DOHH2 (cell line): Measurements from ENCODE around the gene SIGLEC12.

Experiments
- H3F3A ChIP-seq: fragments of 200-600 bp; sonication (generic), shearing (Covaris generic); 2 replicates; pipeline ENCODE4 v1.6.0; 2016; ENCODE audit warnings: antibody characterized with exemption, mild to moderate bottlenecking; ENCODE audit not compliant: control insufficient read depth, insufficient read depth
- H3K27ac ChIP-seq: fragments of 200-600 bp; sonication (generic); 2 replicates; pipeline ENCODE4 v1.5.1; 2014; ENCODE audit warnings: low read depth, mild to moderate bottlenecking, low read length, moderate library complexity
- H3K27me3 ChIP-seq: fragments of 200-600 bp; sonication (generic); 2 replicates; pipeline ENCODE4 v1.6.1; 2014; ENCODE audit warnings: mild to moderate bottlenecking, low read length, mixed read lengths; ENCODE audit not compliant: control insufficient read depth
- H3K36me3 ChIP-seq: fragments of 200-600 bp; sonication (generic); 2 replicates; pipeline ENCODE4 v1.6.1; 2014; ENCODE audit warnings: mild to moderate bottlenecking, low read length, moderate library complexity, mixed read lengths; ENCODE audit not compliant: control insufficient read depth
- H3K4me1 ChIP-seq: fragments of 200-600 bp; sonication (generic); 2 replicates; pipeline ENCODE4 v1.6.1; 2014; ENCODE audit warnings: mild to moderate bottlenecking, low read length, mixed read lengths; ENCODE audit not compliant: control insufficient read depth
- H3K4me2 ChIP-seq: fragments of 200-600 bp; sonication (generic); 2 replicates; pipeline ENCODE4 v1.6.0; 2014; ENCODE audit warnings: mild to moderate bottlenecking, low read length, moderate library complexity
- H3K4me3 ChIP-seq: fragments of 200-600 bp; sonication (generic); 2 replicates; pipeline ENCODE4 v1.5.1; 2014; ENCODE audit warnings: mild to moderate bottlenecking, low read length, mixed read lengths
- H3K79me2 ChIP-seq: fragments of 200-600 bp; sonication (generic); 2 replicates; pipeline ENCODE4 v1.6.1; 2014; ENCODE audit warnings: mild to moderate bottlenecking, low read length, mixed read lengths; ENCODE audit not compliant: control insufficient read depth
- H3K9me2 ChIP-seq: fragments of 200-600 bp; sonication (generic); replicated peaks from 2 replicates; pipeline ENCODE4 v1.6.1; 2014; ENCODE audit warnings: mild to moderate bottlenecking, low read length, mixed read lengths; ENCODE audit not compliant: control insufficient read depth
- H3K9me3 ChIP-seq: fragments of 200-600 bp; sonication (generic); 2 replicates; pipeline ENCODE4 v1.6.1; 2014; ENCODE audit warnings: antibody characterized with exemption, low read length, mixed read lengths; ENCODE audit not compliant: control insufficient read depth, insufficient read depth
- H4K20me1 ChIP-seq: fragments of 200-600 bp; sonication (generic); 2 replicates; pipeline ENCODE4 v1.6.0; 2014; ENCODE audit warnings: low read depth, mild to moderate bottlenecking, antibody characterized with exemption, low read length, moderate library complexity; ENCODE audit not compliant: control insufficient read depth, insufficient read depth
- EZH2phosphoT487 ChIP-seq: fragments of 200-600 bp; sonication (generic); IDR thresholded peaks from 2 replicates; pipeline ENCODE4 v1.6.1; 2017; ENCODE audit warnings: borderline replicate concordance, mild to moderate bottlenecking, antibody characterized with exemption, low read length, moderate library complexity, mixed read lengths
- TF ChIP-seq, protein P1 (sequence below): fragments of 200-600 bp; sonication (generic); IDR thresholded peaks from one replicate; pipeline ENCODE4 v1.5.1; 2014; ENCODE audit warnings: antibody characterized with exemption, mild to moderate bottlenecking, low read depth, low read length; ENCODE audit not compliant: poor library complexity, severe bottlenecking

Gene SIGLEC12

GRCh38 chr19:51521781-51522180 lies 20.2 kb upstream of the SIGLEC12 start:
- Histone ChIP-seq H4K20me1 (no peaks in the 10 kb centered on the region), H3K4me1 (no peaks in the 10 kb centered on the region), H3K9me3 (no peaks in the 10 kb centered on the region), H3K36me3 (no peaks in the 10 kb centered on the region), H3K9me2 (no peaks in the 10 kb centered on the region), H3K27ac (no peak overlapping the region), H3F3A (no peaks in the 10 kb centered on the region), H3K79me2 (no peaks in the 10 kb centered on the region), H3K4me3 (no peak overlapping the region), H3K4me2 (no peak overlapping the region), H3K27me3 (peaks cover 5% of the 10 kb centered on the region)
- TF ChIP-seq EZH2phosphoT487, result no peak
- TF ChIP-seq, protein P1, sequence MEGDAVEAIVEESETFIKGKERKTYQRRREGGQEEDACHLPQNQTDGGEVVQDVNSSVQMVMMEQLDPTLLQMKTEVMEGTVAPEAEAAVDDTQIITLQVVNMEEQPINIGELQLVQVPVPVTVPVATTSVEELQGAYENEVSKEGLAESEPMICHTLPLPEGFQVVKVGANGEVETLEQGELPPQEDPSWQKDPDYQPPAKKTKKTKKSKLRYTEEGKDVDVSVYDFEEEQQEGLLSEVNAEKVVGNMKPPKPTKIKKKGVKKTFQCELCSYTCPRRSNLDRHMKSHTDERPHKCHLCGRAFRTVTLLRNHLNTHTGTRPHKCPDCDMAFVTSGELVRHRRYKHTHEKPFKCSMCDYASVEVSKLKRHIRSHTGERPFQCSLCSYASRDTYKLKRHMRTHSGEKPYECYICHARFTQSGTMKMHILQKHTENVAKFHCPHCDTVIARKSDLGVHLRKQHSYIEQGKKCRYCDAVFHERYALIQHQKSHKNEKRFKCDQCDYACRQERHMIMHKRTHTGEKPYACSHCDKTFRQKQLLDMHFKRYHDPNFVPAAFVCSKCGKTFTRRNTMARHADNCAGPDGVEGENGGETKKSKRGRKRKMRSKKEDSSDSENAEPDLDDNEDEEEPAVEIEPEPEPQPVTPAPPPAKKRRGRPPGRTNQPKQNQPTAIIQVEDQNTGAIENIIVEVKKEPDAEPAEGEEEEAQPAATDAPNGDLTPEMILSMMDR, result no peak

DNA sequence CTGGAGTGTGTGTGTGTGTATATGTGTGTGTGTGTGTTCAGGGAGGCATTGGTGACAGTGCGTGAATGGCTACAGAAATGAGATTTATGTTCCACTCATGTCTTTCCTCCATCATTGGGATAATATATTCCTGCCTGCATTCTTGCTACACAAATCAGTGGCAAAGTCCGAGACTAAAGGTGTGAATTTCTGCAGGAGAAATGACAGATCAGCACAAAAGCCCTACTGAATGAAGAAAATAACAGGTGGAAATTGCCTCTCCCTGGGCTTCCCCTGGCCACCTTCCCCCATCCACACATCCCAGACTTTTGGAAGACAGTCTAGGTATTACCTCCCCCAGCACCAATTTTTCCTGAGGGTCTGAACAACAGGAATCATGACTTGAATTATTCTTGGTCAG lies 19.8 kb upstream of the SIGLEC12 start:
- Histone ChIP-seq H3K4me1 (no peaks in the 10 kb centered on the region), H3K4me2 (no peak overlapping the region), H3K4me3 (no peak overlapping the region), H3K79me2 (no peaks in the 10 kb centered on the region), H3K36me3 (no peaks in the 10 kb centered on the region), H3K9me3 (no peaks in the 10 kb centered on the region), H3K27me3 (peaks cover 5% of the 10 kb centered on the region; the same call in 1 of the 2 replicates), H4K20me1 (no peaks in the 10 kb centered on the region), H3F3A (no peaks in the 10 kb centered on the region), H3K27ac (no peak overlapping the region), H3K9me2 (no peaks in the 10 kb centered on the region)
- TF ChIP-seq EZH2phosphoT487, result no peak
- TF ChIP-seq, protein P1, result no peak

DNA sequence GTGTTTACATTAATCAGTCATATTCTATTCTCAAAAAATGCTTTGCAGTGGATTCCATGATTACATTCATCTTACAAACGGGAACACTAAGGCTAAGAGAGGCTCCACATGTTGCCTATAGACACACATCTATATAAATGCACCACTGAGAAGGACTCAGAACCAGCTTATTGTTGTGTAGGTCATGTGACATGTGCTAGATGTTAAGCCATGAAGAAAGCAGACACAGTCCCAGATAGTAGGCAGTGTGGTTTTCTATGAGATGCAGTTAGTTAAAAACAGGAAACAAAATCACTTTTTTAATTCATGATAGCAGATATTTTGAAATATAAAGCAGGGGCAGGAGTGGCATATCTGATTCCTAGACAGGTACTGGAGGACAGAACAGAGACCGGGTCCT lies 19.1 kb upstream of the SIGLEC12 start:
- H3K79me2 ChIP-seq, result no peaks in the 10 kb centered on the region
- peaks cover 5% of the 10 kb centered on the region; the same call in 1 of the 2 replicates for H3K27me3 ChIP-seq
- H3K36me3 ChIP-seq, result no peaks in the 10 kb centered on the region
- no peaks in the 10 kb centered on the region for H3K4me1 ChIP-seq
- H3K9me3 ChIP-seq, result no peaks in the 10 kb centered on the region
- no peaks in the 10 kb centered on the region for H3F3A ChIP-seq
- no peaks in the 10 kb centered on the region for H3K9me2 ChIP-seq
- H4K20me1 ChIP-seq, result no peaks in the 10 kb centered on the region
- no peak for TF ChIP-seq EZH2phosphoT487
- TF ChIP-seq, protein P1, result no peak
- no peak overlapping the region for H3K27ac ChIP-seq
- H3K4me3 ChIP-seq, result no peak overlapping the region
- no peak overlapping the region for H3K4me2 ChIP-seq
